ENCODE results near the gene NTSR1.

The NTSR1 gene

DNA sequence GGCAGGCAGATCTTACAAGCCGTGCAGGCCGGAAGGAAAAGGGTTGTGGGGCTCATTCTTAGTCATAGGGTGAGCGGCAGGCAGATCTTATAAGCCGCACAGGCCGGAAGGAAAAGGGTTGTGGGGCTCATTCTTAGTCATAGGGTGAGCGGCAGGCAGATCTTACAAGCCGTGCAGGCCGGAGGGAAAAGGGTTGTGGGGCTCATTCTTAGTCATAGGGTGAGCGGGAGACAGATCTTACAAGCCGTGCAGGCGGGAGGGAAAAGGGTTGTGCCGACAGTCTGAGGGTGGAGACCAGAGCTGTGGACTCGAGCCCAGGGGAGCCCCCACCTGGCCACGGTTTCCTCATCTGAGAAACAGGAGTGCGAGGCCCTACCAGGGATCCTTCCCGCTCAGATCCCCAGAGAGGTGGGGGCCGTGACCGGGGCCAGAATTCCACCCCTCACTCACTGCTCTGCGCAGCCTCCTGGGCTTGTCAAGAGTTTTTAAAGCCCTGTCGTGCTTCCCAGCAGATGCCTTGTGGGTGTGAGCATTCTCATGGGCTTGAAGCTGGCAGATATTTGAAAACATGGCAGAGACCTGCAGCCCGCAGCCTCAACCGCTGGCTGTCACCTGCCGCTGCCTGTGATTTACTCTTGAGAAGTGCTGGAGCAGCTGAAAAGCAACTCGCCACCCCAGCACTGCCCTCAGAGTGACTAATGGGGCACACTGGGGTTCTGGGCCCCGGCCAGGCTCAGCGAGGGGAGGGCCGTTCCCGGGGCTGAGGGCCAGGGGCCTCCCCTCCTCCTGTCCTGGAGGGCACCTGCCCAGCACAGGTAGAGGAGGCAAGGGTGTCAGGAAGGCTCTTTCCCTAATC lies 31.9 kb downstream of the NTSR1 start:
- no peak for DNase-seq (ENCODE audit: low spot score)

DNA sequence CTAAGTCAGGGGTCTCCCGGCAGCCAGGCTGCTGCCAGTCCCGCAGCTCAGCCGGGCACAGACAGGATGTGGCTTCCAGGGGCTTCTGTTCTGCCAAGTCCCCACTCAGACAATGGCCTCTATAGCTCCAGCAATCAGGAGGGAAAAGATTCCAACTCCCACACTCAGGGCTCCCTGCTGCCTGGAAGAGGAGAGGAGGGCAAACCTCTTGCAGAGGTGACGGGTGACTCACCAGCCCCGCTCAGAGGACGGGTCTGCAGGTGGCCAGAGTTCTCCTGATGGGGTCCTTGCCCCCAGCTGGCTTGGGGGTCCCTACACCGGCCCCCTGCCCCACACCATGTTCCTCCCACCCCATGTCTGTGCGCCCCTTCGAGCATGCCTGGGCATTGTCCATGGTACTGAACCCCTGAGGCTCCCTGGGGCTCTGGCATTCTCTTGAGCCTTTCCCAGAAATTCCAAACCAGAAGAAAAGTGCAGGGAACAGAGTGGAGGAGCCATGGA lies 32.6 kb downstream of the NTSR1 start:
- DNase-seq (ENCODE audit: low spot score): no peak

DNA sequence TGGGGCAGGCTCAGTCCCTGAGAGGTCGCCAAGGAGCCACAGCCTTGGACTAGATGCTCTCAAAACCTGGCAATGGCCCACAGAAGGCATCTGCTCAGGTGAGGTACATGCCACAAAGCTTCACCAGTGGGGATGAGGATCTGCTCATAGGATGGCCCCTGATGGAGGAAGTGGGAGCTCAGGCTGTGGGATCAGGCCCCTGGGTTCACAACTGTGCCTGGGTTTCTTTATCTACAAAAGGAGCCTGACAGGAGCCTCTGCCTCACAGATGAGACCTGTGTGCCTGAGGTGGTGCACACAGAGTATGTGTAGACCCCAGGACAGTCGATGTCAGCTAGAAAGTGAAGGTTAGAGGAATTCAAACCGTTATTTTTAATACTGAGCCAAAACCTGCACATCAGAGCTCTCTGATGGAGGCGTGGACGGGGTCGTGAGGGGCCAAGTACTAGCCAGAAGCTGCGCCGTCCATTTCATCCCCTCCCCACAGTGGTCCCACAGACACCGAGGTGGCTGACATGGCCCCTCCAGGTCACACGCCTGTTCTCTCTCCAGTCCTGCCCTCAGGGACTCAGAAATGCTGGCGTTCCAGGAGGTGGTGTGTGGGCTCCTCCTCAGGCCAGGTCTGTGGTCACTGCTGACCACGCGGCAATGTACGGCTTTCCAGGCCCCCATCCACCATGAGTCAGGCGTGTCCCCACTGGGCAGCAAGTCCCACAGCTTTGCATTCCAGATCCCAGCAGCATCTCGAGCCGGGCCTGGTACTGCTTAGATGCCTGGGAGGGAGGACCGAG lies 33.3 kb downstream of the NTSR1 start:
- DNase-seq (ENCODE audit: low spot score): no peak

DNA sequence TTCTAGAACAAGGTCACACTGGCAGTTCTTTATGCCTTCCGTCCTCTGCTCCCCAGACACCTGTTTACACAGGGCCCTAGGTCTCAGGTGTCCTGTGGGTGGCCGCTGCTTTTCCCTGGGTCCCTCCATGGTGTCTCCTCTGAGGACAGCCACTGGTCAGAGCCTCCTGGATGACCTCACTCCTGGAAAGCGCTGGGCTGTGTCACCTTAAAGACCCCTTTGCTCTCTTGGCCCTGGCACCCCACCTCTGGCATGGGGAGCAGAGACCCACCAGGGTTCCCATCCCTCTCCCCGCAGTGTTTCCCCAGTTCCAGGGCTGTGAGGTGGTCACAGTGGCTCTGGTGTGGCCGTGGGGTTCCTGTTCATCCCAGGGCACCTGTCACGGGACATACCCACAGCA lies 33.9 kb downstream of the NTSR1 start:
- DNase-seq (ENCODE audit: low spot score): no peak

DNA sequence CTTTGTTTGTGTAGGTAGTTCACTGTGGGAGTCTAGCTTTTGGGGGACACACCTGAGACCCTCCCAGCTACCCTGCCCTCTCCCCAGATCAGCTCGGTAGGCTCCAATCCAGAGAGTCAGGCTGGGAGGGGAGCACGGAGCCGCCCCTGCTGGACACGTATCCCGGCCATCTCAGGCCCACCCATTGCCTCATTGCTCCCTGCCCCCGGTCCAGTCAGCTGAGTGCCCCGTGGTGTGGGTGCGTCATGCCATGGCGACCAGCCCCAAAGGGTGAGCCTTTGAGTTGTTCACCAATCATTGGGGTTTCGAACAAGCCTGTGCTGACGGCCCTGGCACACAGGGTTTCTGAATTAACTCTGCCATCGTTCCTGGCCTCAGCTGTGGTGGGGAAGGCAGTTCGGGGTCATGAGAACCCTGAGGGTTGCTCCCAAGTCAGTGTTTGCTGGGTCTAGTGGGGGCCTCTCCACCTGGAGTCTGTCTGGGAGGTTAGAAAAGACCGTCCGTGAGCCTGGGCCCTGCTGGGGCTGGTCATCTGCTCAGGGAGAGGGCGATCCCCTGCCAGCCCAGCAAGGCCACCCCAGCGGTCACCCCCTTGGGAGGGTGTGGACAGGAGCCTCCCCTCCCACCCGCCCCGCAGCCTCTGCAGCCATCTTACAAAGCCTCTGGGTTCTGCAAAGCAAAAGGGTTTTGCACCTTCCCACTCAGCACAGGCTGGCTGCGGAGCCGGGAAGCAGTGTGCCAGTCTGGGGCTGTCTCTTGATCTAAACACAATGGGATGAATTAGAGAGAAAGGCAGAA lies 34.5 kb downstream of the NTSR1 start:
- DNase-seq (ENCODE audit: low spot score): no peak

DNA sequence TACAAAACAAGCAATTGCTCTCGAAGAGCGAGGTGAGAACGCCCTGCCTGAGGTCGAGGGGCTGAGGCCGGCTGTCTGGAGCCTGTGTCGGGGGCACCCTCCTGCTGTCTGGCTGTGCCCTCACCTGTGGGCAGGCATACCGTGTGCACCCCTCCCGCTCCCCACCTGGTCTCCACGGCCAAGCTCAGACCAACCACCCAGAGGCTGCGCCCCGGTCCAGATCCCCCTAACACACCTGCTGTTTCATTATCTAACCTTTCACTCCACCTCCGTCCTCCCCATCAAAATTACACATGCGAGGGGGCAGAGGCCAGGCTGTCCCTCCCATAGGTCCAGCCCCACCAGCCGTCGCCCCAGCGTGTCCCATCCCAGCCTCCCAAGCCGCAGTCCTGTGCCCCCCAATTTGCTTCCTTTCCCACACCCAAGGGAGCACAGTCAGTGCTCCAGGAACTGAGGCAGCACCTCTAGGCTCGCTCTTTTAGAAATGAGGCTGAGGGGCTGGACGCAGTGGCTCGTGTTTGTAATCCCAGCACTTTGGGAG lies 35.2 kb downstream of the NTSR1 start:
- no peak for DNase-seq (ENCODE audit: low spot score)

DNA sequence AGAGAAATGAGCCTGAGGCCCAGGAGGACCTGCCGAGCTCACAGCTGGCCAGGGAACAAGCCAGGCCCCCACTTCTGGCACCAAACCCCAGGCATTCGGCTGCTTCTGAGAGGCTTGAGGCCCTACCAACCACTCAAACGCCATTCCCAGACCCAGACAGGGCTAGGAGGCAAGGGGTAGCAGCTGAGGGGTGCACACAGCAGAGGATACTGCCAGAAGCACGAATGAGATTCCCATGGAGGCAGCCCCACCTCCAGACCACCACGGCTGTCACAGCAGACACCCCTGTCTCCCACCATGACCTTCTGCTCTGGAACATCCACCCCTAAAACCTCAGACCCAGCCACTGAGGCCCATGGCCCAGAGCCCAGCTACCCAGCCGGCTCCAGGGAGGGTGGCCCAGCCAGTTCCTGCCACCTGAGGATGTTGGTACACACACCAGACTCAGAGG lies 36.1 kb downstream of the NTSR1 start:
- DNase-seq (ENCODE audit: low spot score): no peak

DNA sequence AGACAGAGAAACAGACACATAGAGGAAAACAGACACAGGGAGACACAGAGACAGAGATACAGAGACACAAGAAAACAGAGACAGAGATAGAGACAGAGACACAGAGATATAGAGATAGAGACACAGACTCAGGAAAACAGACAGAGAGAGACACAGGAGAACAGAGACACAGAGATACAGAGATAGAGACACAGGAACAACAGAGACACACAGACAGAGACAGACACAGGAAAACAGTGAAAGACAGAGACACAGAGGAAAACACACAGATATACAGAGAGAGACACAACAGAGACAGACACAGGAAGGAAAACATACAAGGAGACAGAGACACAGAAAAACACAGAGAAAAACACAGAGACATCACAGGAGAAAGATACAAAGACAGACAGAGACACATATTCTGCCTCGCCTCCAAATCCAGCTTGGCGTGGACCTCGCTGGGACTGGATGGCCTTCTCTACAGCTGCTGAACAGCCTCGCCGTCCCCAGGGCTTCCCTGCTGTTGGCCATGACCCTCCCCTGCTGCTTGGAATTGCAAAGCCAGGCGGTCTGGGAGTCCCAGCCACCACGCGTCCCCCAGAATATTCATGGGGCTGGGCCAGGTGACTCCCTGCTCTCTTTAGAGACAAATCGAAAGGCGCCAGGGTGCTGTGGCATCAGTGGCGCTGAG lies 36.8 kb downstream of the NTSR1 start:
- no peak for DNase-seq (ENCODE audit: low spot score)

DNA sequence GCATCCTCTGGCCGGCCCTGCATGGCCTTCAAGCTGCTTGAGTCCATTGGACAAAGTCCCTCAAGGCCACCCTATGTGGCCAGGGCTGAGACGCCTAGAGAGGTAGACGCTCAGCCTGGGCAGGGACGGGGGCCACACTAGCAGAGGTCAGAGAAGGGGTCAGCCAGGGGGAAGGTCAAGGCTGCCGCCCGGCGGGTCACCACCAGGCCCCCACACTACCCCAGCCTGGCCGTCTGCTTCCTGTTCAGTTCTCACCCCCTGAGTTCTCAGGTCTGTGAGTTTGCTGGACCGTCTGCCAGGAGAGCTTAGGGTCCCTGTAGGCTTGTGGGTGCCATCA lies 37.3 kb downstream of the NTSR1 start:
- DNase-seq (ENCODE audit: low spot score): no peak

DNA sequence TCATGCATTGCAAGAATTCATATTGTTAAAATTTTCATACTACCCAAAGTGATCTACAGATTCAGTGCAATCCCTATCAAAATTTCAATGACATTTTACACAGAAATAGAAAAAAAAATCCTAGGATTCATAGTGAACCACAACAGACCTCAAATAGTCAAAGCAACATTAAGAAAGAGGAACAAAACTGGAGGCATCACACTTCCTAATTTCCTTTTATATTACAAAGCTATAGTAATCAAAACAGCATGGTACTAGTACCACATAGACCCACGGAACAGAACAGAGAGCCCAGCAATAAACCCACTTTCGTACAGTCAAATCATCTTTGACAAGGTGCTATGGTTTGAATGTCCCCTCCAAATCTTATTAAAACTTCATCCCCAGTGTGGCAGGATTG lies 39.7 kb downstream of the NTSR1 start:
- no peak for DNase-seq (ENCODE audit: low spot score)

DNA sequence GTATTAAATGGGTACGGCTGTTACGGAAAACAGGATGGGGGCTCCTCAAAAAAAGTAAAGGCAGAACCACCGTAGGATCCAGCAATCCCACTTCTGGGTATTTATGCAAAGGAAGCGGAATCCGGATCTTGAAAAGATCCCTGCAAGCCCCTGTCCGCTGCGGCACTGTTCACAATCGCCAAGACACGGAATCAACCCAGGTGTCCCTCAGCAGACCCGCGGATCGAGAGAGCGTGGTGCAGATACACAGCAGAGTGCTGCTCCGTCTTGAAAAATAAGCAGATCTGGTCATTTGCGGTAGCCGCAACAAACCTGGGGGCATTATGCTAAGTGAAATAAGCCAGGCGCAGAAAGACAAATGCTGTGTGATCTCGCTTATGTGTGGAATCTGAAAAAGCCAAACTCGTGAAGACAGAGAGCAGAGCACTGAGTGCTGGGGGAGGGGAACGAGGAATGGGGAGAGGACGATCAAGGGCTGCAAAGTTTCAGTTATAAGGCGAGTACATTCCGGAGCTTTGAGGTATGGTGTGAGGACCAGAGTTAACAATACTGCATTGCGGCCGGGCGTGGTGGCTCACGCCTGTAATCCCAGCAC lies 41.3 kb downstream of the NTSR1 start:
- no peak for DNase-seq (ENCODE audit: low spot score)

DNA sequence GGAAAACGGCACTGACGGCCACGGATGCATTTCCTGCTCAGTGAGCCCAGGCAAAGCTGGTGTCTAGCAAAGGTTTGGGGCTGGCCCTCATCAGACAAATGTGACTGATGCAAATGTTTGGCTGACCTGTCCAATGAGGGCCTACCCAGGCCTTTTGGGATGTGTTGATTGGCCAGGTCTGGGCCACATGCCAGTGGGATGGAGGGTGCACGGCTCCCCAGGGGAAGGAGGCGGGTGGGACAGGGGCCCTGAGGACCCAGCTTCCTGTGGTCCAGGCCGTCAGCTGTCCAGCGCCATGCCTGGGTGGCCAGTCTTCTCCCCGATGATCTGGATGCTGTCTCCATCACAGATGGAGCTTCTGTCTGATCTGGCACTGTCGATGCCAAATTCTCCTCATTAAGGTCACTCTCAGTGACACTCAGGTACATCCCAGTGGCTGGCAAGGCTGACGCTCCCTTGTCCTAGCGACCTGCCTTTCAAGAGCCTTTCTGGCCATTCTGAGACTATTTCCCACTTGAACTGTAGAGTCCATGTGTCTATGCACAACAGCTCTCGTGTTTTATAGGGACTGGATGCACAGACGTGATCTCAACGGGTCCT lies 43.0 kb downstream of the NTSR1 start:
- no peak for DNase-seq (ENCODE audit: low spot score)

DNA sequence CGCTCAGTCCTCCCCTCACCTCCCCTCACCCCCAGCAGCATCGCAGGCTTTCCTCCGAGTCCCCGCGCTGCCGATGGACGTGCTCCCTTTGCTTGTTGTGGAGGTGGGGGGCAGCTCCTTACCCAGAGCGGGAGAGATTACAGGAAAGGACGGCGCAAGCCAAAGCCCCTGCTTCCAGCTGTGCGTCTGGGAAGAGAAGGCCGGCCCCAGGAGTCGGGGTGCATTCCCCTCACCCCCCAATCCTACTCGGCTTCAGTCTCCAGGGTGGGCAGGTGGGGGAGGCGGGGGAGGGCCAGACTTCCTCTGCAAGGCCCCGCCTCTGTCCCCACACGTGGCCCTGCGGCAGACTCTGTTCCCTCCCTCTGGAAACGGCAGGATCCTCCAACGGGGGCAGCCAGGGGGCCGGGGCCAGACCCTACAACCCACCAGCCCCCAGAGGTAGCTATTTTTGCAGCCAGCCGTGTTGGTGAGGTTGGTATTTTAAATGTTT lies 43.6 kb downstream of the NTSR1 start:
- no peak for DNase-seq (ENCODE audit: low spot score)

DNA sequence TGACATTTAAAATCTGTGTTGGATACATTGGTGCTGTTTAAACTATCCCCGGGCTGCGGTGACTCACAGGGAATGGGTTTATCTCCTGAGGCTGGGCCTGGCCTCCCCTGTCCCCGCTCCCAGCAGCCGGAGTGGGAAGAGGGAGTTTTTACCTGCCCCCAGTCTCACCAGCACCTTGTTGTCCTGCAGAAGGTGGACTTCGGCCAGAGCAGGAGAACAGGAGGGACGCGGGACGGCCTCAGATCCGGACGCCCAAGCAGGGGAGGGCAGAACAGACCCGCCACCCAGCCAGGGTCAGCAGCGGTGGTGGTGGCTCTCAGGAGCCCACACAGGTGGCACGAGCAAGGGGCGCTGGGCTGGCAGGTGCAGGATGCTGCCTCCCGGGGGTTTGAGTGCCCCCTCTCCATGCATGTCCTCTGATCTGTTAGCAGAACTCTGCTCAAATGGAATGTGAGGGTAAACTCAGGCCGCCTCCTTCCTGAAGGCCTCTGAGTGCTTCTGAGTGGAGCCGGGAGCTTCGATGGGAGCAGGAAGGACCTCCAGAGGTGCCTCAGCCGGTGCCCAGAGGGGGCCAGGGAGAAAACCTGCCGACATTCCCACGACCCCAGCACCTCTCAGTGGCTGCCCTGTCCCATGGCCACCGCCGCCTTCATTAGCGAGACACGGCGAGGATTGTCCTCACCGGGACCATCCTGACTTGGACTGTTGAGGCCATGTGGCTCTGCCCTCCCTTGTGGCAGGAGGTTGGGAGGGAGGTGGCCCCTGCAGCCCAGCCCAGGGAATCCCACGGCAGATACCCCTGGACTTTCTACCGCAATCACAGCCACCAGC lies 44.2 kb downstream of the NTSR1 start:
- DNase-seq (ENCODE audit: low spot score): no peak

DNA sequence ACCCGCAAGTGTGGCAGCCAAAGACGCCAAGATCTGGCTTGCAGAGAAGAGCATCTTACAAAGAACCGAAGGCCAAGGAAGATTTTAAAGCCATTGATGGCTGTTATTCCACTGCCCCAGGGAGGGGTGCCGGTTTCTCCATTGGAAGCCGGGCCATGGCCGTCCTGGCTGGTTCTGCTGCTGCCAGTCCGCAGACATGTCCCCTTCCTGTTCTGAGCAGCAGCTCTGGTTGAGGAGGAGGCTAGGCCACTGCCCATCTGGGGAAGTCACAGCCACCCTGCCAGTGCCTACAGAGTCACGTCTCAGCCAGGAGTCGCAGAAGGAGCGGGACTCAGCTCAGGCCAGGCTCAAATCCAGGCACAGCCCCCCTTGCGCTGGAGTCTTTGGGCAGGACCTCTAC lies 45.0 kb downstream of the NTSR1 start:
- DNase-seq (ENCODE audit: low spot score): no peak

DNA sequence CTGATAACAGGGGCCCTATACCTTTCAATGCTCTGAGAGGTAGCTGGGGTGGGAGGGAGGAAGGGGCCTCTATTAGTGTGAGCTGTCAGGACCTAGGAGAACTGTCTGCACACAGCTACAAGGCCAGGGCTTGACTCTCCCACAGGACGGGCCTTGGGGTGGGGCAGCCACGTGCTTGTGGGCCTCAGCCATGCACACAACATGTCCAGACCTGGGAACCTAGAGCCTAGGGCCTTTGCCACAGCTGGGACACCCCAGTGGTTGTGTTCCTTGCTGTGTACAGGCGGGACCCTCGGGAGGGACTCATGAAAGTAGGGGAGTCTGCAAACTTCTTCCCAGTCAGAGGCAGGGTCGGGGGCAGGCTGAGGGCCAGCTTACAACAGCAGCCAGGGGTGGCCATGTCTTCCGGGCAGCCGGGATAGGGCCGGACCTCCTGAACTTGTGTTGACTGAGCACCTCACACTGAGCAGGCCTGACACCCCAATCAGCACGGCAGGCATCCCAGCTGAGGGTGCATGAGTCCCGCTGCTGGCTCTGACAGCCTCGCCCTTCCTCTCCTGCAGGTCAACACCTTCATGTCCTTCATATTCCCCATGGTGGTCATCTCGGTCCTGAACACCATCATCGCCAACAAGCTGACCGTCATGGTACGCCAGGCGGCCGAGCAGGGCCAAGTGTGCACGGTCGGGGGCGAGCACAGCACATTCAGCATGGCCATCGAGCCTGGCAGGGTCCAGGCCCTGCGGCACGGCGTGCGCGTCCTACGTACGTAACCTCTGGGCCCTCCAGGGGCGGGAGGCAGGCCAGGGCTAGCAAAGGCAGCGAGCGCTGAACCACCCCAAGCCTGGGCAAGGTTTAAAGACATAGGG lies 45.7 kb downstream of the NTSR1 start:
- DNase-seq (ENCODE audit: low spot score): no peak

DNA sequence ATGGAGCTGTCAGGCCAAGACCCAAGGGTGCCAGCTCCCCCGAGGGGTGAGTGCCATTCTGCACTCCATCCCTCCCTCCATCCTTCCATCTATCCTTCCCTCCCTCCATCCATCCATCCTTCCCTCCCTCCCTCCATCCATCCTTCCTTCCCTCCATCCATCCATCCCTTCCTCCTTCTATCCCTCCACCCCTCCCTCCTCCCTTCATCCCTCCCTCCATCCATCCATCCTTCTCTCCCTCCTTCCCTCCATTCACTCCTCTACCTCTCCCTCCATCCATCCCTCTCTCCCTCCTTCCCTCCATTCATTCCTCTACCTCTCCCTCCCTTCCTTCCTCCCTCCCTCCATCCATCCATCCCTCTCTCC lies 46.3 kb downstream of the NTSR1 start:
- no peak for DNase-seq (ENCODE audit: low spot score)

DNA sequence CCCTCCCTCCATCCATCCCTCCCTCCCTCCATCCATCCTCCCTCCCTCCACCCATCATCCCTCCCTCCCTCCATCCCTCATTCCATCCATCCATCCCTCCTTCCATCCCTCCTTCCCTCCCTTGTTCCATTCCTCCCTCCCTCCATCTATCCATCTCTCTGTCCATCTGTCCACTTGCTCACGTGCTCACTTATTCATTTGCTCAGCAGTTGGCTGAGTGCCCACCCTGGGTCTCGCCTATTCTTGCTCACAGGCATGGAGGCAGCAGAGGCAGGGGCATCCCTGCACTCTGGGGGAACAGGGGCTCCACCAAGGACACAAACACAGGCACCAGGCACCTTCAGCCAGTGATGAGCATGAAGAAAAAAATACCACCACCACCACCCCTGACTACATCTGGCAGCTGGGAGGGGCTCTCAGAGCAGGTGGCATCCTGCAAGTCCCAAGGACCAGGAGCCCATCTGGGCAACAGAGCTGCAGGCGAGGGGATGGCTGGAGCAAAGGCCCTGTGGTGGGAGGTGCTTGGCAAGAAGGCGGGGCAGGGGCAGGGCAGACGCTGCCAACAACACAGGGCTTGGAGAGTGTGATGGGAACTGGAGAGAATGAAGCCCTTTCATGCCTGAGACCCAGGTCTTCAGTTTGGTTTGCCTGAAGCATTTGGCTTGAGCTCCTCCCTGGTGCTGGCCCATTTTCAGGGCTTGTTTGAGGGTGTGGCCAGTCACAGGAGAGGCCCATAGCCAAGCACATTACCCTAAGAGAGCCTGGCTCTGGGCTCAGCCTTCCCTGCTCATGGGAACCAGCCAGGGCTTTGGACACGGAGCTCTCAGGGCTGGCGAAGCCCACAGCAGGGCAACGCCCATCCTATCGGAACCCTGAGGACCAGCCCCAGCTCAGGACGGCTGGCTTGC lies 47.4 kb downstream of the NTSR1 start:
- DNase-seq (ENCODE audit: low spot score): no peak

Data from kidney tubule cell (primary cell).